Panc1 (cell line): ENCODE data around the gene ZDHHC11. TPM values are rescaled to one million over a fixed set of nuclear protein-coding genes. Genes with fewer than 3 reads are reported as not detected.

Source experiments
- ATAC-seq: fragments of 200-7000 bp; cut with Tn5 transposase; 2 replicates; pipeline ENCODE4 v1.9.1; 2020; ENCODE audit warnings: mild to moderate bottlenecking, moderate library complexity
- BruUV-seq: library from RNA; stranded (reverse); fragments of 400-500 nt; replicated peaks from 2 replicates; lab custom pipeline; 2021; lab: Mats Ljungman, UMichigan
- CTCF ChIA-PET: fragments of 300-600 bp; sonication (Branson Sonifier 250); formaldehyde crosslinking; loops from one replicate; lab custom pipeline; 2022; ENCODE audit warnings: antibody characterized with exemption; lab: Charles Lee
- POLR2A ChIA-PET: fragments of 300-600 bp; sonication (Branson Sonifier 250); formaldehyde crosslinking; loops from one replicate; lab custom pipeline; 2022; ENCODE audit warnings: antibody characterized with exemption; lab: Charles Lee
- DNase-seq: peaks from one replicate; pipeline ENCODE4 v3.0.0-alpha.2; 2010; ENCODE audit warnings: low read depth, low spot score
- H3K27ac ChIP-seq: 2 replicates; pipeline ENCODE4 v1.5.1; 2011; ENCODE audit warnings: mild to moderate bottlenecking, low read length, inconsistent platforms
- H3K27me3 ChIP-seq: fragments of 200-500 bp; sonication (Bioruptor generic); 2 replicates; pipeline ENCODE4 v1.6.0; 2014; ENCODE audit warnings: low read length, inconsistent platforms; ENCODE audit not compliant: control insufficient read depth, insufficient read depth
- H3K36me3 ChIP-seq: fragments of 200-500 bp; sonication (Bioruptor generic); 2 replicates; pipeline ENCODE4 v1.5.1; 2014; ENCODE audit warnings: inconsistent platforms, mild to moderate bottlenecking, low read length, moderate library complexity; ENCODE audit not compliant: control insufficient read depth, insufficient read depth
- H3K4me1 ChIP-seq: 2 replicates; pipeline ENCODE4 v1.5.1; 2011; ENCODE audit warnings: inconsistent platforms, mild to moderate bottlenecking, low read length, moderate library complexity; ENCODE audit not compliant: control insufficient read depth, insufficient read depth
- H3K4me3 ChIP-seq, 2 experiments: 2 replicates each; pipeline ENCODE4 v1.5.1; 2011 to 2012; ENCODE audit warnings: low read depth in 2 of 2, low read length in 2 of 2, mild to moderate bottlenecking in 2 of 2, inconsistent platforms in 1 of 2, moderate library complexity in 1 of 2
- H3K9me3 ChIP-seq: fragments of 200-500 bp; sonication (Bioruptor generic); 2 replicates; pipeline ENCODE4 v1.5.1; 2014; ENCODE audit warnings: low read depth, mild to moderate bottlenecking, inconsistent platforms, low read length, moderate library complexity; ENCODE audit not compliant: control insufficient read depth, insufficient read depth
- CTCF ChIP-seq: fragments of 450-650 bp; IDR thresholded peaks from 2 replicates; pipeline ENCODE4 v1.5.1; 2017; ENCODE audit warnings: mild to moderate bottlenecking
- POLR2AphosphoS5 ChIP-seq: IDR thresholded peaks from 2 replicates; pipeline ENCODE4 v1.6.1; 2012; ENCODE audit warnings: mild to moderate bottlenecking, low read depth, low read length, moderate library complexity
- SIN3A ChIP-seq: IDR thresholded peaks from 2 replicates; pipeline ENCODE4 v1.6.1; 2012; ENCODE audit warnings: low read depth, mild to moderate bottlenecking, low read length, moderate library complexity, borderline replicate concordance; ENCODE audit not compliant: insufficient read depth
- TCF7L2 ChIP-seq: IDR thresholded peaks from 2 replicates; pipeline ENCODE4 v1.6.1; 2011; ENCODE audit warnings: mild to moderate bottlenecking, low read depth, low read length, inconsistent platforms
- in situ Hi-C: cut with HindIII; loops from 2 replicates; pipeline ENCODE4 v1.10.0; 2016; ENCODE audit warnings: low sequenced_read_pairs, low pct_unique_long_range_greater_than_20kb
- intact Hi-C: fragments of 100-400 bp; cut with micrococcal nuclease; formaldehyde crosslinking; loops from one replicate; pipeline ENCODE4 v1.10.0; 2022; ENCODE audit not compliant: unreplicated experiment
- total RNA-seq: library from RNA; stranded (reverse); gene quantifications from one replicate; pipeline ENCODE4 v1.2.1, GENCODE V29; 2021; ENCODE audit not compliant: unreplicated experiment
- TF ChIP-seq, protein P1 (sequence below), 2 experiments: IDR thresholded peaks; 2 replicates each; pipeline ENCODE4 v1.6.1; 2011 to 2012; ENCODE audit warnings: low read depth in 2 of 2, control low read depth in 1 of 2, low read length in 1 of 2, mild to moderate bottlenecking in 1 of 2, moderate library complexity in 1 of 2; ENCODE audit not compliant: insufficient read depth in 1 of 2

Gene ZDHHC11
- total RNA-seq, 1 experiment from 2014 or later = 3.0 TPM

DNA sequence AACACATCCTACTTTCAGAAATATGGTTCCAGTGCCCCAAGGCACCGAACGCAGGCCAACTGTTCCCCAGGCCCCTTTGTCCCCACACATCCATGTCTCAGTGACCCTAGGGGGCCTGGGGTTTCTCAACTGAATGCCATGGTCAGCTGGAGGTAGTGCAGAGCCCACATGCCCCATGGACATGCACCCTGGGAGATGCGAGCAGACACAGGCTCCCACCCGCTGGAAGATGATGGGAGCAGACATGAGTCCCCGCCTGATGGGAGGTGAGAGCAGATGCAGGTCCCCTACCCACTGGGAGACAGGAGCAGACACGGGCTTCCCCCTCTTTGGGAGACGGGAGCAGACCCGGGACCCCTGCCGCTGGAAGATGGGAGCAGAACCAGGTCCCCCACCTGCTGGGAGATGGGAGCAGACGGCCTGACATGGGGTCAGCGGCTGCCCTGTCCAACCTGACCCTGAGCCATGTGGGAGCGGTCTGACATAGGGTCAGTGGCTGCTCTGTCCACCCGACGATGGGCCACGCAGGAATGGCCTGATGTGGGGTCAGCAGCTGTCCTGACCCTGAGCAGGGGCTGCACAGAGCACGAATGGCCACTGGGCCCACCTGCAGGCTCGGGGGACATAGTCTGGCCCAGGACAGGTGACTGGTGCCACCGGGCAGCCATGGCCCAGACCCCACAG is 84.7 kb downstream of the ZDHHC11 start:
- Histone ChIP-seq H3K4me3 (no peak overlapping the region), H3K36me3 (no peaks in the 10 kb centered on the region), H3K9me3 (no peaks in the 10 kb centered on the region), H3K27ac (no peak overlapping the region), H3K4me1 (no peaks in the 10 kb centered on the region), H3K27me3 (no peaks in the 10 kb centered on the region)
- ATAC-seq (no peak), DNase-seq (no peak)
- ChIA-PET CTCF (no interaction called here), POLR2A (no interaction called here)
- TF ChIP-seq, protein P1, sequence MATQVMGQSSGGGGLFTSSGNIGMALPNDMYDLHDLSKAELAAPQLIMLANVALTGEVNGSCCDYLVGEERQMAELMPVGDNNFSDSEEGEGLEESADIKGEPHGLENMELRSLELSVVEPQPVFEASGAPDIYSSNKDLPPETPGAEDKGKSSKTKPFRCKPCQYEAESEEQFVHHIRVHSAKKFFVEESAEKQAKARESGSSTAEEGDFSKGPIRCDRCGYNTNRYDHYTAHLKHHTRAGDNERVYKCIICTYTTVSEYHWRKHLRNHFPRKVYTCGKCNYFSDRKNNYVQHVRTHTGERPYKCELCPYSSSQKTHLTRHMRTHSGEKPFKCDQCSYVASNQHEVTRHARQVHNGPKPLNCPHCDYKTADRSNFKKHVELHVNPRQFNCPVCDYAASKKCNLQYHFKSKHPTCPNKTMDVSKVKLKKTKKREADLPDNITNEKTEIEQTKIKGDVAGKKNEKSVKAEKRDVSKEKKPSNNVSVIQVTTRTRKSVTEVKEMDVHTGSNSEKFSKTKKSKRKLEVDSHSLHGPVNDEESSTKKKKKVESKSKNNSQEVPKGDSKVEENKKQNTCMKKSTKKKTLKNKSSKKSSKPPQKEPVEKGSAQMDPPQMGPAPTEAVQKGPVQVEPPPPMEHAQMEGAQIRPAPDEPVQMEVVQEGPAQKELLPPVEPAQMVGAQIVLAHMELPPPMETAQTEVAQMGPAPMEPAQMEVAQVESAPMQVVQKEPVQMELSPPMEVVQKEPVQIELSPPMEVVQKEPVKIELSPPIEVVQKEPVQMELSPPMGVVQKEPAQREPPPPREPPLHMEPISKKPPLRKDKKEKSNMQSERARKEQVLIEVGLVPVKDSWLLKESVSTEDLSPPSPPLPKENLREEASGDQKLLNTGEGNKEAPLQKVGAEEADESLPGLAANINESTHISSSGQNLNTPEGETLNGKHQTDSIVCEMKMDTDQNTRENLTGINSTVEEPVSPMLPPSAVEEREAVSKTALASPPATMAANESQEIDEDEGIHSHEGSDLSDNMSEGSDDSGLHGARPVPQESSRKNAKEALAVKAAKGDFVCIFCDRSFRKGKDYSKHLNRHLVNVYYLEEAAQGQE (IDR thresholded peaks at IDR 0.05; ENCODE audit: insufficient read depth in 1 of 2, low read depth in 2 of 2, low read length in 1 of 2) = no peak
- TF ChIP-seq SIN3A (no peak), POLR2AphosphoS5 (no peak), CTCF (no peak), TCF7L2 (no peak)
- intact Hi-C loops = no loop called here
- in situ Hi-C loops = no loop called here
- no TSS peak for BruUV-seq

DNA sequence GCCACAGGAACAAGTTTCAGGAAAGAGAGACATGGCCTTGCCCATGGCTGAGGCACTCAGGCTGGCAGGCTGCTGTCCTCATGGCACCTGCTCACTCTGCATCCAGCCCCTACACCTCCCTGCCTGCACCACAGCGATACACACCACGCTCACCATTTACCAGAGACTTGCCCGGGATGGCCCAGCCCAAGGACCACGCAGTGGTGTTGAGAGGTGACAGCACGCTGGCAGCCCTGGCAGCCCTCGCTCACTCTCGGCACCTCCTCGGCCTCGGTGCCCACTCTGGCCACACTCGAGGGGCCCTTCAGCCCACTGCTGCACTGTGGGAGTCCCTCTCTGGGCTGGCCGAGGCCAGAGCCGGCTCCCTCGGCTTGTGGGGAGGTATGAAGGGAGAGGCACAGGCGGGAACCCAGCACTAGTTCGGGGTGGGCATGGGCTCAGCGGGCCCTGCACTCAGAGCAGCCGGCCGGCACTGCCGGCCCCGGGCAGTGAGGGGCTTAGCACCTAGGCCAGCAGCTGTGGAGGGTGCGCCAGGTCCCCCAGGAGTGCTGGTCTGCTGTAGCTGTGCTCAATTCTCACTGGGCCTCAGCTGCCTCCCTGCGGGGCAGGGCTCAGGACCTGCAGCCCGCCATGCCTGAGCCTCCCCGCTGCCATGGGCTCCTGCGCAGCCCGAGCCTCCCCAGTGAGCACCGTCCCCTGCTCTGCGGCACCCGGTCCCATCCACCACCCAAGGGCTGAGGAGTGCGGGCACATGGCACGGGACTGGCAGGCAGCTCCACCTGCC is 86.6 kb downstream of the ZDHHC11 start:
- peaks cover 2% of the 10 kb centered on the region; the same call in 1 of the 2 replicates for H3K4me1 ChIP-seq
- DNase-seq (no peak), ATAC-seq (no peak)
- no peaks in the 10 kb centered on the region for H3K36me3 ChIP-seq
- H3K4me3 ChIP-seq = no peak overlapping the region
- BruUV-seq = no TSS peak
- in situ Hi-C loops = no loop called here
- no peaks in the 10 kb centered on the region for H3K27me3 ChIP-seq
- TF ChIP-seq CTCF (no peak), SIN3A (no peak), POLR2AphosphoS5 (no peak), TCF7L2 (no peak)
- TF ChIP-seq, protein P1 (IDR thresholded peaks at IDR 0.05; ENCODE audit: insufficient read depth in 1 of 2, low read depth in 2 of 2, low read length in 1 of 2) = no peak
- H3K27ac ChIP-seq = no peak overlapping the region
- ChIA-PET CTCF (no interaction called here), POLR2A (no interaction called here)
- no peaks in the 10 kb centered on the region for H3K9me3 ChIP-seq
- intact Hi-C loops = no loop called here
